GM12875 (cell line): ENCODE results near the gene PDLIM7.

Source experiments
- H3K4me3 ChIP-seq: one replicate; pipeline ENCODE4 v1.5.1; 2011; ENCODE audit warnings: low read depth, low read length, control low read depth
- CTCF ChIP-seq: IDR thresholded peaks from 2 replicates; pipeline ENCODE4 v1.5.1; 2011; ENCODE audit warnings: low read depth, mild to moderate bottlenecking, control low read depth, inconsistent platforms, low read length, moderate library complexity, borderline replicate concordance; ENCODE audit not compliant: insufficient read depth

Gene PDLIM7

DNA sequence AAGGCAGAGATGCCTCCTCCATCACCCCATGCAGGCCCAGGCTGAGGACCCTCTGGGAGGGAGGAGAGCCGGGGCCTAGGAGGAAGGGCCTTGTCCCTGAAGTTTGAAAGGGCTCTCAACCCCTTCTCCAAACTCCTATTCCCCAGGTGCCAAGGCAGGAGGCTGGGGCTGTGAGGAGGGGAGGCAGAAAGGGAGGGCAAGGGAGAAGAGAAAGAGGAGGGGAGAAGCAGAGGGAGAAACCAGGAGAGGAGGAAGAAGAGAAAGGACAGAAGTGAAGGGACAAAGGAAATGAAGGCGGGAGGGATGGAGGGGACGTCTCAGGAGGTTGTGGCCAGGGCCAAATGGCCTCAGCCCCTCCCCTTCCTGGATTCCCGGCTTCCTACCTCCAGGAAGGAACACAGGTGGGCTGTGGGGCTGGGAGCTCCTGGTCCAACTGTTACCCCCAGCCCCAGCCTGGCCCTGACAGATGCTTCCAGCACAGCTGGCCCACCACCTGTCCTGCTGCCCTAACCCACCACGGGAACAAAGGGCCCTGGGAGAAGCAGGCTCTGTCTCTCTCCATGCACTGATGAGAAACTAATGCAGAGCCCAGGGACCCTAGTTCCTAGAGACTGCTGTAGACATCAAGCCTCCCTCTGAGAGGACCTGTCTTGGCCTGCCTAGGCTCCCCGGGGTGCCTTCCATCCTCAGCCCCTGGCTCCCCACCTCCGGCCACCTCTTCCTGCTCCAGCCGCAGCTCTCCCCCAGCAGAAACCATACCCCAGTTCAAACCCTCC is 27.5 kb downstream of the PDLIM7 start:
- H3K4me3 ChIP-seq, result no peak overlapping the region
- TF ChIP-seq CTCF, result no peak

DNA sequence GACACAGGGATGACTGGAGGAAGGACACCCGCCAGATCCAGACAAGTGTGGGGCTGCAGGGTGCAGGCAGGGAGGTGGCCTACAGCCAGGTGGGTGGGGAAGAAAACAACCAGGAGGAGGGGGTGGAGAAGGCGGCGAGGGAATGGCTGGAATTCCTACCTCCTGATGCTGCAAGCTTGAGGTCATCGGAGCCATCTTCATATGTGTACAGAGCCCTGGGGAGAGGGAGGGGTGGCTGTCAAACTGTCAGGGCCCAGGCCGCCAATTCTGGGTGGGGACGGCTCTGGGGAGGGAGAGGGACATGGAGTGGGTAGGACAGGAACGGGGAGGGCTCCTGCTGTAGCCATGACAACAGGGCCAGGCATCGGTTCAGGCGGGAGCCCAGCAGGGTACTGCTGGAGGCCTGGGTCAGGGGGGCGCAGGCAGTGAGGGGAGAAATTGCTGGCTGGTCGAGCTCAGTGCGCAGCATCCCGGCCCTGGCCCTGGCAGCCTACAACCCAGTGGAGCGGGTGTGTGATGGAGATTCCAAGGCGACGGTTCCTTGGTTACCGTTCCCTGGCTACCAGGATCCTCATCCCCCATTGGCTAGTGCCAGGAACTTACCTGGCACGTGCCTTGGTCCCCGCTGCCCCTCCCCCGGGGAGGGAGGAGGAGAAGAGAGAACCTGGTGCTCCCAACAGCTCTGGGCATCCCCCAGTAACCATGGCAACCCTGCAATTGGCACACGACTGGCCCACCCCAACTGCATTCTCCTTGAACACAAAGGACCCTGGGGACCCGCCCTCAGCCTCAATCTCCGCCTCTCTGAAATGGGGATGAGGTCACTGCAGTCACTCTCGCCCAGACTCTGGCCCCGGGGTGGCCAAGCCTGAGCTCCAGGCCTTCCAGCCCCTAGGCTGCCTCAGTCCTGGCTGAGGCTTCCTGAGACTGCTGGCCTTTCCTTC is 28.4 kb downstream of the PDLIM7 start:
- no peak overlapping the region for H3K4me3 ChIP-seq
- TF ChIP-seq CTCF, result no peak

- no peak overlapping the region for H3K4me3 ChIP-seq
- no peak for TF ChIP-seq CTCF
Measured at GRCh38 chr5:177468329-177468684, 29.1 kb downstream of the PDLIM7 start.

- TF ChIP-seq CTCF, result no peak
- H3K4me3 ChIP-seq, result no peak overlapping the region
Measured at GRCh38 chr5:177467436-177467835, 30.0 kb downstream of the PDLIM7 start.

- H3K4me3 ChIP-seq, result no peak overlapping the region
- no peak for TF ChIP-seq CTCF
Measured at GRCh38 chr5:177466861-177467260, 30.5 kb downstream of the PDLIM7 start.

DNA sequence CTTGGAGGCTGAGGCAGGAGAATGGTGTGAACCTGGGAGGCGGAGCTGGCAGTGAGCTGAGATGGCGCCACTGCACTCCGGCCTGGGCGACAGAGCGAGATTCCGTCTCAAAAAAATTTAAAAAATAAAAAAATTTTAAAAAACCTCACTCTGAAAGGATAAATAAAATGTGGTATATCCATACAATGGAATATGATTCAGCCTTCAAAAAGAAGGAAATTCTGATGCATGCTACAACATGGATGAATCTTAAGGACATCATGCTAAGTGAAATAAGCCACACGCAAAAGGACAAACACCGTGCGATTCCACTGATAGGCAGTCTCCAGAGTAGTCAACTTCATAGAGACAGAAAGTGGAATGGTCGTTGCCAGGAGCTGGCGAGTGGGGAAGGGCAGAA is 32.4 kb downstream of the PDLIM7 start:
- no peak for TF ChIP-seq CTCF
- no peak overlapping the region for H3K4me3 ChIP-seq
